ENCODE results near the gene UBR3.

DNA sequence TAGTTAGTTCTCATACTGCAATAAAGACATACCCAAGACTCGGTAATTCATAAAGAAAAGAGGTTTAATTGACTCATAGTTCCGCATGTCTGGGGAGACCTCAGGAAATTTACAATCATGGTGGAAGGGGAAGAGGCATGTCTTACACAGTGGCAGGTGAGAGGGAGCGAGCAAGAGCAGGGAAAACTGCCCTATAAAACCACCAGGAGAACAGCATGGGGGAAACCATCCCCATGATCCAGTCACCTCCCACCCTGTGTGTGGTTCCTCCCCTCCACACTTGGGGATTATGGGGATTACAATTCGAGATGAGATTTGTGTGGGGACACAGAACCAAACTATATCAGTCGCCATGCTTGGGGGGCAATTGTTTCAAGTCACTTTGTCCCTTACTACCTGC is 29.7 kb upstream of the UBR3 start:
- TF ChIP-seq EZH2 (IDR thresholded peaks at IDR 0.05; ENCODE audit: low read depth, unreplicated experiment) (no peak), NANOG (IDR thresholded peaks at IDR 0.05; ENCODE audit: borderline replicate concordance) (no peak)
- TF ChIP-seq, protein P1, sequence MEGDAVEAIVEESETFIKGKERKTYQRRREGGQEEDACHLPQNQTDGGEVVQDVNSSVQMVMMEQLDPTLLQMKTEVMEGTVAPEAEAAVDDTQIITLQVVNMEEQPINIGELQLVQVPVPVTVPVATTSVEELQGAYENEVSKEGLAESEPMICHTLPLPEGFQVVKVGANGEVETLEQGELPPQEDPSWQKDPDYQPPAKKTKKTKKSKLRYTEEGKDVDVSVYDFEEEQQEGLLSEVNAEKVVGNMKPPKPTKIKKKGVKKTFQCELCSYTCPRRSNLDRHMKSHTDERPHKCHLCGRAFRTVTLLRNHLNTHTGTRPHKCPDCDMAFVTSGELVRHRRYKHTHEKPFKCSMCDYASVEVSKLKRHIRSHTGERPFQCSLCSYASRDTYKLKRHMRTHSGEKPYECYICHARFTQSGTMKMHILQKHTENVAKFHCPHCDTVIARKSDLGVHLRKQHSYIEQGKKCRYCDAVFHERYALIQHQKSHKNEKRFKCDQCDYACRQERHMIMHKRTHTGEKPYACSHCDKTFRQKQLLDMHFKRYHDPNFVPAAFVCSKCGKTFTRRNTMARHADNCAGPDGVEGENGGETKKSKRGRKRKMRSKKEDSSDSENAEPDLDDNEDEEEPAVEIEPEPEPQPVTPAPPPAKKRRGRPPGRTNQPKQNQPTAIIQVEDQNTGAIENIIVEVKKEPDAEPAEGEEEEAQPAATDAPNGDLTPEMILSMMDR (conservative IDR thresholded peaks at IDR 0.05; ENCODE audit: low read depth in 2 of 2), result no peak
- TF ChIP-seq, protein P2, sequence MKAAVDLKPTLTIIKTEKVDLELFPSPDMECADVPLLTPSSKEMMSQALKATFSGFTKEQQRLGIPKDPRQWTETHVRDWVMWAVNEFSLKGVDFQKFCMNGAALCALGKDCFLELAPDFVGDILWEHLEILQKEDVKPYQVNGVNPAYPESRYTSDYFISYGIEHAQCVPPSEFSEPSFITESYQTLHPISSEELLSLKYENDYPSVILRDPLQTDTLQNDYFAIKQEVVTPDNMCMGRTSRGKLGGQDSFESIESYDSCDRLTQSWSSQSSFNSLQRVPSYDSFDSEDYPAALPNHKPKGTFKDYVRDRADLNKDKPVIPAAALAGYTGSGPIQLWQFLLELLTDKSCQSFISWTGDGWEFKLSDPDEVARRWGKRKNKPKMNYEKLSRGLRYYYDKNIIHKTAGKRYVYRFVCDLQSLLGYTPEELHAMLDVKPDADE (IDR thresholded peaks at IDR 0.05), result no peak

Data from GM23338 (cell line).